B cell (primary cell): Measurements from ENCODE around the gene METTL2A. TPM values are rescaled to one million over a fixed set of nuclear protein-coding genes. Genes with fewer than 3 reads are reported as not detected.
A peak's percentile ranks its signal among the peaks of the same experiment; 100 is the strongest.
"Not testable (repeated sequence)": the region's sequence is repeated elsewhere in the genome, so short reads cannot be mapped to it uniquely, and the experiment has no call there.

Experiments used
- ATAC-seq: fragments of 200-7000 bp; cut with Tn5 transposase; one replicate; pipeline ENCODE4 v1.10.0; 2021; ENCODE audit warnings: low read depth, mild to moderate bottlenecking, moderate number of reproducible peaks, moderate library complexity
- CTCF ChIA-PET: fragments of 350-600 bp; sonication (Branson Sonifier 250); formaldehyde crosslinking; loops from one replicate; lab custom pipeline; 2021; ENCODE audit warnings: antibody characterized with exemption, inconsistent platforms; lab: Charles Lee
- POLR2A ChIA-PET: fragments of 350-600 bp; sonication (Branson Sonifier 250); formaldehyde crosslinking; loops from one replicate; lab custom pipeline; 2021; ENCODE audit warnings: antibody characterized with exemption; lab: Charles Lee
- DNase-seq: peaks from one replicate; pipeline ENCODE4 v3.0.0; 2013
- H2AFZ ChIP-seq: 2 replicates; pipeline ENCODE4 v1.6.1; 2012; ENCODE audit warnings: mild to moderate bottlenecking, low read depth, low read length; ENCODE audit not compliant: insufficient read depth, poor library complexity, severe bottlenecking
- H3K27ac ChIP-seq, 2 donors: 1 replicate in 1 of 2; 2 replicates in 1 of 2; pipeline ENCODE4 v1.5.1; 2012 to 2013; ENCODE audit warnings: low read length in 2 of 2, mild to moderate bottlenecking in 2 of 2, moderate library complexity in 1 of 2
- H3K27me3 ChIP-seq, 4 experiments: fragments of 200-600 bp in 1 of 4; sonication (generic) in 1 of 4; replicated peaks in 1 of 4; 1 replicate in 2 of 4; 2 replicates in 2 of 4; pipeline versions ENCODE4 v1.6.1 to v1.7.0; 2013 to 2016; ENCODE audit warnings: low read length in 3 of 4, mild to moderate bottlenecking in 2 of 4, mixed read lengths in 1 of 4, moderate library complexity in 1 of 4; ENCODE audit not compliant: insufficient read depth in 4 of 4, control insufficient read depth in 3 of 4; ENCODE audit errors: control extremely low read depth in 1 of 4
- H3K36me3 ChIP-seq, 2 experiments: replicated peaks in 1 of 2; 1 replicate in 1 of 2; 2 replicates in 1 of 2; pipeline versions ENCODE4 v1.6.1 to v1.7.1; 2013; ENCODE audit warnings: low read length in 1 of 2; ENCODE audit not compliant: insufficient read depth in 2 of 2, control insufficient read depth in 1 of 2; ENCODE audit errors: control extremely low read depth in 1 of 2, extremely low read depth in 1 of 2
- H3K4me1 ChIP-seq, 2 donors: fragments of 200-600 bp in 1 of 2; sonication (generic) in 1 of 2; 1 replicate in 1 of 2; 2 replicates in 1 of 2; pipeline versions ENCODE4 v1.5.1 to v1.6.1; 2013 to 2017; ENCODE audit warnings: low read length in 2 of 2; ENCODE audit not compliant: control insufficient read depth in 2 of 2, insufficient read depth in 2 of 2
- H3K4me2 ChIP-seq: replicated peaks from 2 replicates; pipeline ENCODE3; 2012; ENCODE audit warnings: mild to moderate bottlenecking, low read depth, low read length; ENCODE audit not compliant: poor library complexity, severe bottlenecking
- H3K4me3 ChIP-seq, 5 experiments: fragments of 200-600 bp in 1 of 5; sonication (generic) in 1 of 5; 1 replicate in 3 of 5; 2 replicates in 2 of 5; pipeline versions ENCODE4 v1.5.1 to v1.7.0; 2011 to 2016; ENCODE audit warnings: low read length in 4 of 5, mild to moderate bottlenecking in 4 of 5, low read depth in 2 of 5, control low read depth in 1 of 5, moderate library complexity in 1 of 5; ENCODE audit not compliant: insufficient read depth in 1 of 5; ENCODE audit errors: control extremely low read depth in 1 of 5, extremely low read depth in 1 of 5
- H3K79me2 ChIP-seq: fragments of 200-600 bp; sonication (generic); one replicate; pipeline ENCODE4 v1.6.0; 2016; ENCODE audit warnings: low read length; ENCODE audit not compliant: control insufficient read depth, insufficient read depth
- H3K9ac ChIP-seq: fragments of 200-600 bp; sonication (generic); 2 replicates; pipeline ENCODE4 v1.6.1; 2017; ENCODE audit warnings: mild to moderate bottlenecking, low read length, moderate library complexity
- H3K9me3 ChIP-seq, 3 donors: one replicate each; pipeline versions ENCODE4 v1.6.1 to v1.7.1; 2013; ENCODE audit warnings: low read length in 2 of 3; ENCODE audit not compliant: control insufficient read depth in 2 of 3, insufficient read depth in 1 of 3; ENCODE audit errors: control extremely low read depth in 1 of 3
- H4K20me1 ChIP-seq: 2 replicates; pipeline ENCODE4 v1.6.0; 2012; ENCODE audit warnings: mild to moderate bottlenecking, low read length; ENCODE audit not compliant: insufficient read depth, control insufficient read depth, poor library complexity, severe bottlenecking
- H3K27ac Mint-ChIP-seq: one replicate; pipeline ENCODE4 v1.8.0; 2021; ENCODE audit warnings: mixed read lengths
- H3K27me3 Mint-ChIP-seq: one replicate; pipeline ENCODE4 v1.8.0; 2021; ENCODE audit warnings: mixed read lengths
- H3K4me1 Mint-ChIP-seq: one replicate; pipeline ENCODE4 v1.8.0; 2021; ENCODE audit warnings: mixed read lengths
- H3K4me3 Mint-ChIP-seq: one replicate; pipeline ENCODE4 v1.8.0; 2021; ENCODE audit warnings: mixed read lengths
- H3K9me3 Mint-ChIP-seq: one replicate; pipeline ENCODE4 v1.8.0; 2022; ENCODE audit warnings: mixed read lengths; ENCODE audit not compliant: insufficient read depth
- WGBS: methylation state at CpG from one replicate; pipeline ENCODE4 v1.1.5; 2013; ENCODE audit warnings: missing lambda C conversion rate; ENCODE audit not compliant: insufficient coverage; 5-methylcytosine and 5-hydroxymethylcytosine counted together
- intact Hi-C: fragments of 100-400 bp; cut with micrococcal nuclease; formaldehyde crosslinking; loops from one replicate; pipeline ENCODE4 v1.10.0; 2022
- polyA plus RNA-seq: library from polyadenylated mRNA; depleted of rRNA; stranded (reverse); fragments of >200 nt; gene quantifications from 2 replicates; pipeline ENCODE4 v1.2.3, GENCODE V29; 2012
- total RNA-seq, 2 donors: library from RNA; stranded (reverse); fragments of 120-200 nt in 1 of 2; gene quantifications; 1 replicate in 1 of 2; 2 replicates in 1 of 2; pipeline versions ENCODE4 v1.2.3 to v1.2.4, GENCODE V29; 2013 to 2022

Gene METTL2A
- total and polyA plus RNA-seq, 2 donors (not counting 1 experiment from before 2014, with no cell fraction given) = 5.9 to 17.0 TPM

DNA sequence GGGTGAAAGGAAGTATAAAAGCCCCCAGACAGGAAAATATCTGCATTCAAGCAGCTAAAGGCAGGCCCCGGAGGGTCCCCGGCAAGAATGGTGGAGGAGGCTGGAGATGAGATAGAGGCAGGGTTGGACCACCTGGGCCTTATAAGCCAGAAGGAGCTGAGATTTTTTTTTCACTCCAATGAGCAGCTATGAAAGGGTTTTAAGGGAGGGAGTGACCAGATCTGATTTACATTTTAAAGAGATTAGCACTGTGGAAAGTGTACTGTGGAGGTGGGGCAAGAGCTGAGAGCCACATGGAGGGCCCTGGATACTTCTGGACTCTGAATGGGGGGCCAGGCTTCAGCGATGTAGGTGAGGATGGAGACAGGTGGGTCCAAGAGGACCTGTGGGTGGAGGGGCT is 40.7 kb downstream of the METTL2A start:
- H3K27me3 ChIP-seq, DNase-seq, H3K27ac ChIP-seq, H3K36me3 ChIP-seq, H3K4me3 ChIP-seq, H3K9me3 Mint-ChIP-seq, H4K20me1 ChIP-seq, H3K4me3 Mint-ChIP-seq, H3K9me3 ChIP-seq, H3K27me3 Mint-ChIP-seq, H3K27ac Mint-ChIP-seq, H3K79me2 ChIP-seq, ATAC-seq, H3K4me1 Mint-ChIP-seq, H3K9ac ChIP-seq, H3K4me2 ChIP-seq, H2AFZ ChIP-seq, CTCF ChIA-PET, intact Hi-C loops, POLR2A ChIA-PET, H3K4me1 ChIP-seq: not testable (repeated sequence)
- WGBS = 100% methylated on average over 2 of the region's 3 CpGs

DNA sequence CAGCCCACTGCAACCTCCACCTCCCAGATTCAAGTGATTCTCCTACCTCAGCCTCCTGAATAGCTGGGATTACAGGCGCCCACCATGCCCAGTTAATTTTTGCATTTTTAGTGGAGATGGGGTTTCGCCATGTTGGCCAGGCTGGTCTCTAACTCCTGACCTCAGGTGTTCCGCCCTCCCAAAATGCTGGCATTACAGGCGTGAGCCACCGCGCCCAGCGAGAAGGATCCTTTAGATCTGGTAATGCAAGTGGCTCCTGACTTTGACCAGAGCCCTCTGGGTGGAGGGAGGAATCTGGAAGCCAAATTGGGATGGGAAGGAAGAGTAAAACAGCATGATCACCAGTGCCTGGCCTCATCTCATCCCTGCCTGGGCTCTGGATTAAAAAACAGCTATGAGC is 41.6 kb downstream of the METTL2A start:
- H2AFZ ChIP-seq, H3K4me3 ChIP-seq, H3K27me3 Mint-ChIP-seq, H3K9me3 Mint-ChIP-seq, H3K4me1 ChIP-seq, H3K9me3 ChIP-seq, H3K36me3 ChIP-seq, H3K4me3 Mint-ChIP-seq, POLR2A ChIA-PET, H3K79me2 ChIP-seq, H3K4me2 ChIP-seq, H3K27me3 ChIP-seq, H3K27ac ChIP-seq, ATAC-seq, H3K27ac Mint-ChIP-seq, H3K4me1 Mint-ChIP-seq, H3K9ac ChIP-seq, H4K20me1 ChIP-seq, intact Hi-C loops, CTCF ChIA-PET, DNase-seq: not testable (repeated sequence)
- WGBS = 98% methylated on average over 7 of the region's 7 CpGs

DNA sequence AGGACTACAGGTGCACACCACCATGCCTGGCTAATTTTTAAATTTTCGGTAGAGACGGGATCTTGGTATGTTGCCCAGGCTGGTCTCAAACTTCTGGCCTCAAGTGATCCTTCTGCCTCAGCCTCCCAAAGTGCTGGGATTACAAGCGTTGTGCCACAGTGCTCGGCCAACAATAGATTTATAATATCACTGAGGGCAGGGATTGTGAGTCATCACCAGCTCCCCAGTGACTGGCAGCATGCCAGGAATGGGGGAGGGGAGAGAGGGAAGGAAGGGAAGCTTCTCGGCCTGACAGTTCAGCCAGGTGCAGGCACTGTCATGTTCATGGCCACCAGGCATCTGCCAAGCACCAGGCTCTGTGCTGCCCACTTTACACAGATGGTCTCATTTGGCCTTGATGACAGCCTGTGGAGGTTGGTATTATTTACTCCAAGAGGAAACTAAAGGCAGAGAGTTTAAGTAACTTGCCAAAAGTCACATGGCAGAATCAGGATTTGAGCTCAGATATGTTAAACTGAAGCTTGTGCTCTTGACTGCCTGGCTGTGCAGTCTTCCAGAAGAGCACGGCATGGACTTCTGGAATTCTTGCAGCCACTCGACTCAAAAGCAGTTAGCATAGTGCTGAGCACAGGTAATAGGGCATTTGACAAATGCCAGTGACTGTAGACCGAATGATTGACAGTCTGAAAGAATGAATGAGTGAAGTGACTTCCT is 47.1 kb downstream of the METTL2A start:
- H3K27me3 ChIP-seq, POLR2A ChIA-PET, H3K4me3 ChIP-seq, H3K36me3 ChIP-seq, H2AFZ ChIP-seq, H3K9me3 Mint-ChIP-seq, H3K79me2 ChIP-seq, H3K4me3 Mint-ChIP-seq, H3K27me3 Mint-ChIP-seq, intact Hi-C loops, H3K9me3 ChIP-seq, H3K4me2 ChIP-seq, H3K9ac ChIP-seq, H3K4me1 Mint-ChIP-seq, H3K4me1 ChIP-seq, H4K20me1 ChIP-seq: not testable (repeated sequence)
- peak; percentile 40 for DNase-seq
- 58% methylated on average over 4 of the region's 8 CpGs for WGBS
- CTCF ChIA-PET = interaction anchor here (0.6 kb wide), 1 partner anchor 84 kb away, joined by 3 read pairs; no protein-coding TSS in a partner anchor
- peak; percentile 65 for ATAC-seq
- peak overlapping the region; percentile 65 for H3K27ac Mint-ChIP-seq
- H3K27ac ChIP-seq = peak overlapping the region in 1 of 2 donors; percentile 15

DNA sequence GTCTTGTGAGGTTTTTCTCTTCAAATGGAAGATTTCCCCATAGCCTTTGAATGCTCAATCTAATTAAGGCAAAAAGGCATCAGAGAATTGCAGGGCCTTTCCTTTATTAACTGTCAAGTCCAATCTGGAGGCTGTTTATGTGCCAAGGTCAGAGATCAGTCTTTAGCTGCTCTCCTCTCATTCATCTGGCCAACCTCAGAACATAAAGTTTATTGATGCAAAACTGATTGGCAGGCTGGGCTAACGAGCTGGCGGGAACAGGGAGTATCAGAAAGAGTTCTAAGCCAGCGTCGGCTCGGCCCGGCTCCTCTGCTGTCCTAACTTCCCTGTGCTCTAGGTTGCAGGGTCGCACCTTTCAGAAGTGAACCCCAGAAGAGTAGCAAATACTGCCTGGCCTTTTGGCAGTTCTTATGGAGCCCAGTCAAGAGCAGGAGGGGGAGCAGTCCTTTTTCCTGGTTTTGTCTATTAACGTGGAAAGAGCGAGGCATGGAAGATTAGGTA is 47.7 kb downstream of the METTL2A start:
- H3K27ac ChIP-seq, H3K4me3 ChIP-seq, H3K27me3 Mint-ChIP-seq, H3K27me3 ChIP-seq, H3K4me3 Mint-ChIP-seq, H3K4me2 ChIP-seq, DNase-seq, H3K9ac ChIP-seq, H3K4me1 Mint-ChIP-seq, POLR2A ChIA-PET, H3K36me3 ChIP-seq, H2AFZ ChIP-seq, H3K9me3 Mint-ChIP-seq, intact Hi-C loops, H4K20me1 ChIP-seq, H3K9me3 ChIP-seq, ATAC-seq, H3K4me1 ChIP-seq, H3K79me2 ChIP-seq: not testable (repeated sequence)
- WGBS = 86% methylated on average over 7 of the region's 9 CpGs
- H3K27ac Mint-ChIP-seq = peak overlapping the region; percentile 6
- CTCF ChIA-PET = interaction anchor here (0.6 kb wide), 1 partner anchor 84 kb away, joined by 3 read pairs; no protein-coding TSS in a partner anchor
